Astrocyte of the spinal cord (primary cell): Measurements from ENCODE around the gene CHPF2.

Source experiments
- DNase-seq: peaks from one replicate; pipeline ENCODE4 v3.0.0; 2011; ENCODE audit warnings: low read depth, low spot score
- H3K4me3 ChIP-seq: 2 replicates; pipeline ENCODE4 v1.5.1; 2011; ENCODE audit warnings: low read depth, mild to moderate bottlenecking, low read length, moderate library complexity
- CTCF ChIP-seq: IDR thresholded peaks from 2 replicates; pipeline ENCODE4 v1.5.1; 2012; ENCODE audit warnings: low read depth, mild to moderate bottlenecking, low read length, inconsistent platforms
- in situ Hi-C: cut with HindIII; loops from 2 replicates; pipeline ENCODE4 v1.10.0; 2017; ENCODE audit warnings: low sequenced_read_pairs

CHPF2 gene

DNA sequence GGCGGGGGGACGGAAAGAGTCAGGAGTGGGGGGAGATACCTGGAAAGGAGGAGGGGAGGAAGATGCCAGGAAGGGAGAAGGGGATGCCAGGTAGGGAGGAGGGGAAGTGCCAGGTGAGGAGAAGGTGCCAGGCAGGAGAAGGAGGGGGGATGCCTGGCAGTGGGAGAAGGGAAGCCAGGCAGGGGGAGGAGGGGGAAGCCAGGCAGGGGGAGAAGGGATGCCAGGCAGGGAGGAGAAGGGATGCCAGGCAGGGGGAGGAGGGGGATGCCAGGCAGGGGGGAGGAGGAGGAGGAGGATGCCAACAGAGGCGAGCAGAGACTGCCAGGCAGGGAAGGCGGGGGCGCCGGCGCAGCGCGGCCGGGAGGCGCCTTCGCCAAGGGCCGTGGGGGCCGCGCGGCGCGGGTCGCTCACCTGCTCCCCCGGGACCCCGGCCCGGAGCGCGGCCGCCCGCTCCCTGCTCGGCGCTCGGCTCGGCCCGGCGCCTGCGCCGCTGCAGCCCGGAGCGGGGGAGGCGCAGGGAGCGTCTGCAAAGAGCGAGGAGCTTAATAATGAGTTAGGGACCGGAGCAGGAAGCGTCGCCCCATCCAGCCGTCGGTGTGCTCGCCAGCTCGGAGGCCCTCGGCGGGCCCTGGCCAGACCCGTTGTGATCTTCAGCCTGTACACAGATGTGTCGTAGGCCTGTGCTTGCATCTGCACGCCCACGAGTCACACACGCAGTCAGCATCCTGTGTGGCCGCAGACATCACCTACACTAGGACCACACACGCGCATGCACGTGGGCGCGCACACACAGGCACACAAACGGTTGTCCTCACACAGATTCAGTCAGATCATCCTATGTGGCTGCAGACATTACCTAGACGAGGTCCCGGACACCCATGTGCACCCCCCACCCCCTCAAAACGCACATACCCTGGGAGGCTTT, 44.6 kb downstream of the CHPF2 start:
- peak overlapping the region; percentile 35 for H3K4me3 ChIP-seq
- DNase-seq = peak; percentile 45
- no peak for TF ChIP-seq CTCF
- in situ Hi-C loops = no loop called here

DNA sequence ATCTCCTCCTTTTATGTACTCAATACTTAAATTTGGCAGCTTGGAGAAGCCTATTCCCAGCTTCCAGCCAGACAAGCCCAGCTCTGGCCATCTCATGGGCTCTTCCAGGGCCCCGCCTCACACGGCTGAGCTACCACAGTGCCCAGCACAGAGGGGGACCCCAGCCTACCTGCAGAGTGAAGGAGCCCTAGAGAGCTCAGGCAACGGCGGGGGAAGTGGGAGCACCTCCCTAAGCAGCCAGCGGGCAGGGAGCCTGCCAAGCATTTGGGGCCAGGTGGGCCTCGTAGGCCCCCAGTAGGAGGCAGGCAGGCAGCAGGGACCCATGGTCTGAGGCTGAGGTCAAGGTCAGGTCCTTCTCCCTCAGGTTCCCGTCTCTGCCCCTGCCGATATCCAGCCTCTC, 45.3 kb downstream of the CHPF2 start:
- no peak overlapping the region for H3K4me3 ChIP-seq
- no peak for TF ChIP-seq CTCF
- in situ Hi-C loops = no loop called here
- DNase-seq = no peak

DNA sequence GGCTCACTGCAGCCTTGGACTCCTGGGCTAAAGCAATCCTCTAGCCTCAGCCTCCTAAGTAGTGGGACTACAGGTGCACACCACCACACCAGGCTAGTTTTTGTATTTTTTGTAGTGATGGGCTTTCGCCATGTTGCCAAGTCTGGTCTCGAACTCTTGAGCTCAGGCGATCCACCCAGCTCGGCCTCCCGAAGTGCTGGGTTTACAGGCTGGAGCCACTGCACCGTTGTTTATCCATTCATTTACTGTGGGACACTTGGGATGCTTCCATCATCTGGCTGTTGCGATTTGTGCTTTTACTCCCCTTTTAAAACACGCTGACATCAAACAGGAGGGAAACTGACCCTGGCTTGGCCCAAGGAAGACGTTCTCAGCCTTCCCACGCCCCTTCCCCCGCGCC, 46.7 kb downstream of the CHPF2 start:
- in situ Hi-C loops = no loop called here
- no peak overlapping the region for H3K4me3 ChIP-seq
- no peak for DNase-seq
- TF ChIP-seq CTCF = no peak

DNA sequence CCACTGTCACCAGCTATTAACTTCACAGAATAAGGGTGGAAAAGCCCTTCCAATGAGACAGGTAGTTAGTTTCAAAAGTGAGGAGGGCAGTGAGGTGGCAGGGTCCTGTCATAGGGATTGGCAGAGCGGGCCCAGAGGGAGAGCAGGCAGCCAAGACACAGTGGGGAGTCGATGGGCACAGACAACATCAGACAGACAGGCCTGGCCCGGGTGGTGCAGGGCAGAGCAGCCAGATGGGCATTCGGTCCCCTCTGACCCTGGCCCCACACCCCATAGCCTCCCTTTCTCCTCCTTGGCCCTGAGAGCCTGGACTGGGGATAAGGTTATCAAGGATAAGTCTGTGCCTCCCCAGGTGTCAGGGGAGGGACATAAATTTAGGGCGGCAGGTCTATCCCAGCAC, 47.6 kb downstream of the CHPF2 start:
- TF ChIP-seq CTCF = no peak

GRCh38 chr7:151280388-151281019, 48.2 kb downstream of the CHPF2 start:
- no peak for TF ChIP-seq CTCF

More for the DNA sequence above, 47.6 kb downstream of the CHPF2 start:
- DNase-seq = no peak
- in situ Hi-C loops = no loop called here
- no peak overlapping the region for H3K4me3 ChIP-seq

DNA sequence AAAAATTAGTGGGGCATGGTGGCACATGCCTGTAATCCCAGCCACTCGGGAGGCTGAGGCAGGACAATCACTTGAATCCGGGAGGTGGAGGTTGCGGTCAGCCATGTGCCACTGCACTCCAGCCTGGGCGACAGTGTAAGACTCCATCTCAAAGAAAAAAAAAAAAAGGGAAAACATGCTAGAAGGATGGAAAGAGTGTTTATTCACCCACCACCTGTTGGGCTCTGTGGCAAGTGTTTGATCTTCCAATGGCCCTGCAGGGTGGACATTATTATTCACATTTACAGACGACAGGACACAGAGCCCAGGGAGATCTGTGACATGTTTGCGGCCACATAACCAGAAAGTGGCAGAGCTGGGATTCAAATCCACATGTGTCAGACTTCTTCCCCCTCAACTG, 49.4 kb downstream of the CHPF2 start:
- H3K4me3 ChIP-seq = no peak overlapping the region
- no peak for DNase-seq
- TF ChIP-seq CTCF = no peak
- in situ Hi-C loops = no loop called here

More at GRCh38 chr7:151280388-151281019, 48.2 kb downstream of the CHPF2 start:
- DNase-seq = no peak
- no peak overlapping the region for H3K4me3 ChIP-seq
- in situ Hi-C loops = no loop called here
